Subcutaneous adipose tissue (tissue), 4 donors: ENCODE measurements around the gene POLRMT. TPM values are rescaled to one million over a fixed set of nuclear protein-coding genes. Genes with fewer than 3 reads are reported as not detected.

Source experiments
- CTCF ChIP-seq: fragments of 450-650 bp; IDR thresholded peaks from one replicate; pipeline ENCODE4 v1.5.1; 2016; ENCODE audit warnings: low read depth, mild to moderate bottlenecking, control low read depth, antibody characterized with exemption, moderate library complexity
- total RNA-seq, 4 donors: library from RNA; depleted of rRNA; stranded (reverse); fragments of >200 nt; gene quantifications; one replicate each; pipeline ENCODE4 v1.1.0, GENCODE V29; 2016

Gene POLRMT
- total RNA-seq, 4 donors from 2014 or later = 11.9 to 41.4 (median 14.7) TPM

- TF ChIP-seq CTCF = no peak
Measured at GRCh38 chr19:581399-582111, 51.8 kb downstream of the POLRMT start.

DNA sequence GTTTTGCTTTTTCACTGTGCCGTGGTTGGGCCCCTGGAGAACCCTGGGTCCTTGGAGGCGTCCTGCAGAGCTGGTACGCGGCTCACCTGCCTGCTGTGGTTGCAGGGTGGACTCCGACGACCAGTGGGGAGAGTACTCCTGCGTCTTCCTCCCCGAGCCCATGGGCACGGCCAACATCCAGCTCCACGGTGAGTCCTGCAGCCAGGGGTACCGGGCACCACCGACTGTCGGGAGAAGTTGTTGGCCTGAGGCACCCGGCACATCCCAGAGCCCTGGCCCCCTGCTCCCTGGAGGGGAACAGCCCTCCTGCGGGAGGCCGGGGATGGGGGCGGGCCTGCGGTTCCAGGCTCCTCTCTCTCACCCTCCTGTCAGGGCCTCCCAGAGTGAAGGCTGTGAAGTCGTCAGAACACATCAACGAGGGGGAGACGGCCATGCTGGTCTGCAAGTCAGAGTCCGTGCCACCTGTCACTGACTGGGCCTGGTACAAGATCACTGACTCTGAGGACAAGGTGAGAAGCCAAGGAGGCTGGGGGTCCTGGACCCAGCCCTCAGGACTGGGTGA, 53.0 kb downstream of the POLRMT start:
- no peak for TF ChIP-seq CTCF

GRCh38 chr19:579842-580155, 53.5 kb downstream of the POLRMT start:
- TF ChIP-seq CTCF = no peak

- TF ChIP-seq CTCF = no peak
Measured at GRCh38 chr19:579111-579841, 54.1 kb downstream of the POLRMT start.

DNA sequence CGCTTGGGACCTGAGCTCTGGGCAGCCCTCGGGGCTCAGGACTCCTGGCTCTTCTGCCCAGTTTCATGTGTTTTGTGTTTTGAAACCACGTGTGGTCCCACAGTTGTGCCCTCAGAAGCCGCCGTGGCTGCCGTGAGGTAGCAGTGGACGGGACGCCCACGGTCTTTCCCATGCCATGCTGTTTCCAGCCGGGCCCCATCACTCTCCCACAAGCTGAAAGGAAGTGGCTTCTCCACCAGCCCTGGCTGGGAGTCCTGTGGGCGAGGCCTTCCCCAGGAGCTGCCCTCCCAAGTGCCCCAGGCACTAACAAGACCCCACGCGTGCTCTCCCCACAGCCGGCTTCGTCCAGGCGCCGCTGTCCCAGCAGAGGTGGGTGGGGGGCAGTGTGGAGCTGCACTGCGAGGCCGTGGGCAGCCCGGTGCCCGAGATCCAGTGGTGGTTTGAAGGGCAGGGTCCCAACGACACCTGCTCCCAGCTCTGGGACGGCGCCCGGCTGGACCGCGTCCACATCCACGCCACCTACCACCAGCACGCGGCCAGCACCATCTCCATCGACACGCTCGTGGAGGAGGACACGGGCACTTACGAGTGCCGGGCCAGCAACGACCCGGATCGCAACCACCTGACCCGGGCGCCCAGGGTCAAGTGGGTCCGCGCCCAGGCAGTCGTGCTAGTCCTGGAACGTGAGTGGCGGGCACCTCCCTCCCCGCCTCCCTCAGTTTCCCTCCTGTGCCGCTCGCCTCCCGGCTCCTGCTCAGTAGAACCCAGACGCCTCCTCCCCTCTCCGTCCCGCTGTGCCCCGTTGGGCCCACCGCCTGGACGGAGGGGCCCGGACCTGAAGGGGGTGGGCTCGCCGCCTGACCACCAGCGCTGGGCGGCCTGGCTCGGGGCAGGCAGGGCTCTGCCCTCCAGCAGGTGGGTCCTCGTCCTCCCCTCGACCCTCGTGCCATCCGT, 55.6 kb downstream of the POLRMT start:
- no peak for TF ChIP-seq CTCF

DNA sequence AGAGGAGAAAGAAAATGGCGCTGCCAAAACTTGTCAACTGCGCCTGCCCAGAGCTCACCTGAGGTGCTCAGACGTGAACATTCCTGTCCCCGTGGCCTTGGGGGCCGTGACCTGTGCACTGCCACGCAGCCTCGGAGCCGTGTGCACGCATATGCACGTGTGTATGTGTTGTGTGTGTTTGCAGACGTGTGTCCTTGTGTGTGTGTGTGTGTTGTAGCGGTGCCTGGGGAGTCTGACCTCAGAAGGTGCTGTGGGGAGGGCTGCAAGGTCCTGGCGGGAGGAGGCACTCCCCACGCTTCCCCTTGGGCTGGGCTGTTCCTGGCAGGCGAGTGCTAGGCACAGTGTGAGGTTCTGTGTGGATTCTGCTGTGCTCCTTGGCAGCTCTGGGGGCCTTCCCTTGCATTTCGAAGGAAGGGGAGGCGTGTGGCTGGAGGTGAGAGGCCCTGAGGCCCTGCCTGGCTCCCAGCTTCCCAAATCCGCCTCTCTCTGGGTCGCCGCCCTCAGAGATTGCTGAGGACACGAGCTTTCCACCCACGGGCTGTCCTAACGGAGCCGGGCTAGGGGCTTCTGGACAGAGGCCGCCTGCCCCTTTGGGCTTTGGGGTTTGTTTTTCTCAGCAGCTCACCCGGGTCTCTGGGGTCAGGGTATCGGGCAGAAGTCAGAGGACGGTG, 56.4 kb downstream of the POLRMT start:
- TF ChIP-seq CTCF = no peak
